HUES64 (cell line): ENCODE data around the gene CCDC102A.

Experiments
- H3K27ac ChIP-seq: 2 replicates; pipeline ENCODE4 v1.7.0; 2013; ENCODE audit warnings: low read depth, low read length, inconsistent platforms
- H3K27me3 ChIP-seq: 2 replicates; pipeline ENCODE4 v1.6.1; 2013; ENCODE audit warnings: mild to moderate bottlenecking, low read length; ENCODE audit not compliant: insufficient read depth
- H3K36me3 ChIP-seq: 2 replicates; pipeline ENCODE4 v1.6.1; 2013; ENCODE audit warnings: mild to moderate bottlenecking, low read length; ENCODE audit not compliant: insufficient read depth
- H3K4me1 ChIP-seq: 2 replicates; pipeline ENCODE4 v1.6.1; 2013; ENCODE audit warnings: mild to moderate bottlenecking, low read length, moderate library complexity; ENCODE audit not compliant: insufficient read depth
- H3K4me3 ChIP-seq: 2 replicates; pipeline ENCODE4 v1.5.1; 2013; ENCODE audit warnings: mild to moderate bottlenecking, low read length, moderate library complexity
- H3K9ac ChIP-seq: 2 replicates; pipeline ENCODE4 v1.6.1; 2013; ENCODE audit warnings: mild to moderate bottlenecking, low read depth, low read length
- H3K9me3 ChIP-seq: 2 replicates; pipeline ENCODE4 v1.6.1; 2013; ENCODE audit warnings: low read depth, low read length; ENCODE audit not compliant: insufficient read depth
- WGBS: fragments of 150-250, 120-280 bp; methylation state at CpG from one replicate; pipeline ENCODE4 v1.1.7; 2013; ENCODE audit warnings: missing lambda C conversion rate; 5-methylcytosine and 5-hydroxymethylcytosine counted together

Gene CCDC102A

DNA sequence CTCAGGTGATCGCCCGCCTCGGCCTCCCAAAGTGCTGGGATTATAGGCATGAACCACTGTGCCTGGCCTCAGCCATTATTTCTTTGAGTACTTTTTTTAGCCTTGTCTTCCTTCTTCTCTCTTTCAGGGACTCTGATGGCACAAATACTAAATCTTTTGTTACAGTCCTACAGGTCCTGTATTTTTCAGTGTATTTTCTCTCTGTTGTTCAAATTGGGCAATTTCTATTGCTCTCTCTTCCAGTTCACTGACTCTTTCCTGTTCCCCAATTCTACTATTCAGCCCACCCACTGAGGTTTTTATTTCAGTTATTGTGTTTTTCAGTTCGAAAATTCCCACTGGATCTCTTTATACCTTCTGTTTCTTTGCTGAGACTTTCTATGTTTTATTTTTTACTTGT, 42.6 kb downstream of the CCDC102A start:
- Histone ChIP-seq H3K4me1 (no peaks in the 10 kb centered on the region), H3K9me3 (0 out of 2 replicates have a peak, but pooled peaks cover 4% of the 10 kb centered on the region), H3K27ac (no peak overlapping the region), H3K36me3 (no peaks in the 10 kb centered on the region), H3K4me3 (no peak overlapping the region), H3K27me3 (no peaks in the 10 kb centered on the region; the same call in 1 of the 2 replicates), H3K9ac (no peak overlapping the region)
- 93% methylated on average over 4 of the region's 4 CpGs for WGBS

DNA sequence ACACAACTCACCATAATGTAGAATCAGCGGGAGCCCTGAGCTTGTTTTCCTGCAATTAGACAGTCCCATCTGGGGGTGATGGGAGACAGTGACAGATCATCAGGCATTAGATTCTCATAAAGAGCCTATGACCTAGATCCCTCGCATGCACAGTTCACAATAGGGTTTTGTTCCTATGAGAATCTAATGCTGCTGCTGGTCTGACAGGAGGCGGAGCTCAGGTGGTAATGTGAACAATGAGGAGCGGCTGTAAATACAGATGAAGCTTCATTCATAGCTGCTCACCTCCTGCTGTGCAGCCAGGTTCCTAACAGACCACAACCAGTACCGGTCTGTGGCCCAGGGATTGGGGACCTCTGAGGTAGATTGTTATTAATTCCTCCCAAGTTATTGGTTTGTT, 47.1 kb downstream of the CCDC102A start:
- Histone ChIP-seq H3K4me3 (no peak overlapping the region), H3K36me3 (no peaks in the 10 kb centered on the region), H3K9ac (no peak overlapping the region), H3K9me3 (0 out of 2 replicates have a peak, but pooled peaks cover 4% of the 10 kb centered on the region), H3K27me3 (peaks cover 16% of the 10 kb centered on the region), H3K27ac (no peak overlapping the region), H3K4me1 (no peaks in the 10 kb centered on the region)
- WGBS: 90% methylated on average over 5 of the region's 5 CpGs

DNA sequence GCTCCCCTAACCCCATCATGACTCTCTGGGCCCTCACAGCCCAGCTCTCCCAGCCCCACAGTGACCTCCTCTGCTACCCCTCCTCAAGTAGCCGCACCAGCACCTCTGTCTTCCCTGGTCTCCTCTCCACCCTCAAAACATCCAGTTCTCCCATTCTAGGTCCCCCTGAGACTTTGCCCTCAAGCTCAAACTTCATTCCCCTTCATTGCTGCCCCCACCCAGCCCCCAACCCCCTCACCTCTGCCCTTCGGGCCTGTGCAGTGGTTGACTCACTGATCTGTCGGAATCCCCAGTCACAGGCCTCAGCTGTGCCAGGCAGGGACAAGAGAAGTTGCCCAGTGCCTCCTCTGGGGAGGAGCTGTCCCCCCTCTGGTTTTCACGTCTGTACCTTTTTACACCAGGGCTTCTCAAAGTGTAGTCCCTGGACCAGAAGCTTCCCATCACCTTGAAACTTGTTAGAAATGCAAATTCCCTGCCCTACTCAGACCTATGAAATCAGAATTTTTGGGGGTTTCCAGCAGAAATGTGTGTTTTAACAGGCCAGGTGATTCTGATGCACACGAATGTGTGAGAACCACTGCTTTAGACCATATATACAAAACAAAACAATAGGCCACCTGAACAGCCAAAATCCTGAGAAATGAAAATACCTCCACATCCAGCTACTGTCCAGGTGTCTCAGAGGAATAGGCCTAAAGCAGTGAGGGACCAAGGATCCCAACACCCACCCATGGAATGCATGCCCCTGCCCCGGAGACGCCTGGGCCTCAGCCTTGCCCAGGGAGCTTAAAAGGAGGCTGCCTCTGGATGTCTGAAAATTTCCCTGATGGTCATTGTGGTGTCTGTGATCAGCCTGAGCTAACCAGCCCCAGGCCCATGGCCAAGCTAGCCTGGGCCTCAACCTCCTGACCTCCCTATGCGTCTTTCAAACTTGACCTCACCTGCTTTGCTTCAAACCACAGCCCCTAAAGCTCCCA, 49.2 kb downstream of the CCDC102A start:
- Histone ChIP-seq H3K4me3 (peak overlapping the region; percentile 61), H3K27ac (no peak overlapping the region), H3K4me1 (no peaks in the 10 kb centered on the region), H3K9ac (no peak overlapping the region), H3K9me3 (0 out of 2 replicates have a peak, but pooled peaks cover 4% of the 10 kb centered on the region), H3K36me3 (no peaks in the 10 kb centered on the region), H3K27me3 (peaks cover 16% of the 10 kb centered on the region)
- WGBS: 75% methylated on average over 8 of the region's 8 CpGs

DNA sequence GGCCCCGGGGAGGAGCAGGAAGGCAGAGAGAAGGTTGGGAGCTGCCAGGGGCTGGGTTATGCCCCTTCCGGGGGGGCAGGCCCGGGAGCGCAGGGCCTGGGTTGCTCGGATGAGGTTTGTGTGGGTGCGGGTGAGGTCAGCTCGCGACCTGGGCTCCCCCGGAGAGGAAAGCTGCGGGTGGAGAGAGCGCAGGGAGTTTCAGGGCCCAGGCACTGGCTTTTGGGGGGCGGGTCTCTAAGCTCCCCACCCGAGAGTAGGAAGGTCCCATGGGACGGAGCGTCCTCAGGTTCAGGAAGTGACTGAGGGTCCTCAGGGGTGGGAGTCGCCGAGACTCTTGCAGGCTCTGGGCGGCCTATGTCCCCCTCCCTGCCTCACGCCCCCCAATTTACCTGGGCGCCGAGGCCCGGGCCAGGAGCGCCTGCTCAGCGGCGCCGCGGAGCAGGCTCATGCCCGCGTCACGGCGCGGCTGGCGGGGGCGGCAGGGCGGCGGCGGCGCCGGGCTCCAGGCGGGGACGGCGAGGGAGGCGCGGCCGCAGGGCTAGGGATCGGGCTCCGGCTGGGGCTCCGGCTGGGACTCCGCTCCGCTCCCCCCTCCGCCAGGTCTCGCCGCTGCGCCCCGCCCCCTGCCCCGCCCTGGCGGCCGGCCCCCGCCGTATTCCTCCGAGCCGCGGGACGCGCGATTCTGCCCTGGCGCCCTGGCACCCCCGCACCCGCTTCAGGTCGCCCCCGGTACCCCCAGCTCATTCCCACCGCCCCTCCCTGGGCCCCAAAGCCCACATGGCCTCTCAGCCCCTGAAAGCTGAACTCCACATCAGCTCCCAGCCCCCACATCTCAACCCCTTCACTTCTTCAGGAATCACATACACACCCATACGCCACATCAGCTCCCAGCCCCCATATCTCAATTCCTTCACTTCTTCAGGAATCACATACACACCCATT, 50.2 kb downstream of the CCDC102A start, which contains the start of gene DOK4:
TSS of gene DOK4 (minus strand) at position 578 of the 942 bp plus-strand sequence. CDS start 6,986 bp downstream, outside the sequence.
- WGBS: 2% methylated on average over 73 of the region's 73 CpGs
- Histone ChIP-seq H3K9ac (peak within 1 kb of the TSS; percentile 47; the same call in 1 of the 2 replicates), H3K4me3 (peak within 1 kb of the TSS; percentile 61), H3K4me1 (no peaks in the 10 kb centered on the region), H3K27ac (no peak within 1 kb of the TSS), H3K27me3 (peaks cover 16% of the 10 kb centered on the region), H3K36me3 (no peaks in the 10 kb centered on the region), H3K9me3 (0 out of 2 replicates have a peak, but pooled peaks cover 4% of the 10 kb centered on the region)

DNA sequence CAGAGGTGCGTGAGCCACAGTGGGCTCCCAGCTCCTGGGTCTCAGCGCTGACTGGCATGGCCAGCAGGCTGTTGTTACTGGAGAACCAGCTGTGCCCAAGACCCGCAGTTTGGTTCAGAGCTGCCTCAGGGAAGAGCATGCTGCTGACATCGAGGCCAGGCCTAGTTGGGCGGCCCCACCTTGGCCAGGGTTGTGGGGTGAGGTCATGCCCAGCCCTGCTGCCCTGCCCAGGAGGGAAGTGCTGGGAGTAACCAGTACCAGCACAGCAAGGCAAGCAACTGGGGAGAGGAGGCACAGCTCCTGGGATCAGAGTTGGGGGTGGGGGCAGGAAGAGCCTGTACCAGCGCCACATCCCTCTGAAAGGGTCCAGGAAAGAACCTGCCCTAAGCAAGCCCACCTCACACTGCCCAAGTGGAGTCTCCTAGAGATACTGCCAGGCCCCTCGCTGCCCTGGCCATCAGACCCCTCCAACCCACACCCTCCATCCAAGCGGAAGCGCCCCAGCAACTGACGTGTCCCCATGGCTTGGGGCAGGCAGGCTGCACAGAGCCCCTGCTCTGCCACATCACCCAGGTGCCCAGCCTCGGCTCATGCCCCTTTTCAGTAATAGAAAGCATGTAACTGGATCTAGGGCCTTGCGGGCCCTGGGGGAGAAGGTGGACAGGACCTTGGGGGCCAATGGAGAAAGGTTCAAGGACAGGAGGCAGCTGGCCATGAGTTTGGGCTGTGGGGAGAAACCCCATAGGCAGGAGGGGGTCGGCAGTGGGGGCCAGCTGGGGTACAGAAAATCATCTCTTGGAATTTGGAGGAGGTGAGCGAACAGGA, 51.1 kb downstream of the CCDC102A start:
- 80% methylated on average over 14 of the region's 14 CpGs for WGBS
- Histone ChIP-seq H3K9ac (0 out of 2 replicates have a peak overlapping the region, but pooled peaks have one; percentile 47), H3K27me3 (peaks cover 16% of the 10 kb centered on the region; the same call in 1 of the 2 replicates), H3K4me3 (peak overlapping the region; percentile 61), H3K4me1 (peaks cover 3% of the 10 kb centered on the region; the same call in 1 of the 2 replicates), H3K36me3 (no peaks in the 10 kb centered on the region), H3K27ac (no peak overlapping the region), H3K9me3 (0 out of 2 replicates have a peak, but pooled peaks cover 4% of the 10 kb centered on the region)

DNA sequence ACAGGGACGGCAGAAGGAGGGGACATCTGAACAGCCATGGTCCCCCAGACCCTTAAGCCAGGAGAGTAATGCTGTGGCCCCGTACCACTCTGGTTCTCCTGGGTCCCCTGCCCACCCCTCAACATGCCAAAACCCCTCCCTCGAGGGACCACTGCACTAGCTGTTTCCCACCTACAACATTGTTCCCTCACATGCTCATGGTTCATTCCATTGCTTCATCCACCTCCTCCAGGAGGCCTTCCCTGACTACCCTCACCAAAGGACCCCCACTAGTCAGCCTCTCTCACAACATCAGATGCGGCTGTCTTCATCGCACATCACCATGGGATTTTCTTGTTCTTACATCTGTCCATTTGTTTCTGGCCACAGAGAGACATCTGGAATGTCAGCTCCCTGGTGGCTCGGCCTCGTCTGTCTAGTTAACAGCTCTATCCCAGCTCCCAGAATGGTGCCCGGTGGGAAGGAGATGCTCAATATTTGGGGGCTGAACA, 51.8 kb downstream of the CCDC102A start:
- 92% methylated on average over 8 of the region's 8 CpGs for WGBS
- Histone ChIP-seq H3K27me3 (peaks cover 16% of the 10 kb centered on the region; the same call in 1 of the 2 replicates), H3K27ac (no peak overlapping the region), H3K9ac (no peak overlapping the region), H3K36me3 (no peaks in the 10 kb centered on the region), H3K4me3 (no peak overlapping the region), H3K9me3 (0 out of 2 replicates have a peak, but pooled peaks cover 4% of the 10 kb centered on the region), H3K4me1 (peaks cover 5% of the 10 kb centered on the region; the same call in 1 of the 2 replicates)

DNA sequence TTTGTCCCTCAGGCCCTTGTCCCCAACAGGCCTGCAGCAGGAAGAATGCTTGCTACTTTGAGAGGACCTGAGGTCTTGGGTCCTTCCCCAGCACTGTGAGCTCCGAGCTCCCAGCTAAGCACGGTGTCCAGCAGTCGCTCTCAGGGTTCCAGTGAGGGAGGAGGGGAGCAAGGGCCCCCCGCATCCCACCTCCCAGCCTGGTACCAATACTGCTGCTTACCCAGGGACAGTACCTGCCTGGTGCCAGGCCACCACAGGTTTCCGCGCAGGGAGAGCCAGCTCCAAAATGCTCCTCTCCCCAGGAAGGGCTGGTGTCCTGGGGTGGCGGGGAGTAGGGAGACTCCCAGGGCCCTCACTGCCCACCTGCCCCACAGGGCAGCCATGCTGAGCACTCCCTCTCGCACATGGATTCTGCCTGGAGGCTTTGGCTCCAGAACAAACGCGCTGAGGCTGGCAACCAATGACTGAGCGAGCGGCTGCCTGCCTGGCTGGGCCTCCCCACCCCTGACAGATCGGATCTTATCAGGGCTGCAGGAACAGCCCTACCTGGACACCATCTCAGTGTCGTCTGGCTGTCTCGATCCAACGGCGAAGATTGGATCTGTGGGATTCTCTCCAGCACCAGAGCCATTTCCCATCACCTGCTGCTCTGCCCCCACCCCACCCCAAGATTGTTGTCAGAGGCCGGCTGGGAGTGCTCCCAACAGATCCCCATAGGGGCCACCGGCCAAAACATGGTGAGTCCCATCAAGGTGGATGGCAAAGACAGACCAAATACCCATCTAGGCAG, 52.5 kb downstream of the CCDC102A start:
- no peak overlapping the region for H3K4me3 ChIP-seq
- H3K36me3 ChIP-seq: no peaks in the 10 kb centered on the region
- H3K4me1 ChIP-seq: peaks cover 6% of the 10 kb centered on the region; the same call in 1 of the 2 replicates
- no peaks in the 10 kb centered on the region for H3K9me3 ChIP-seq
- H3K27ac ChIP-seq: no peak overlapping the region
- 84% methylated on average over 19 of the region's 19 CpGs for WGBS
- H3K9ac ChIP-seq: no peak overlapping the region
- H3K27me3 ChIP-seq: peaks cover 21% of the 10 kb centered on the region; the same call in 1 of the 2 replicates

DNA sequence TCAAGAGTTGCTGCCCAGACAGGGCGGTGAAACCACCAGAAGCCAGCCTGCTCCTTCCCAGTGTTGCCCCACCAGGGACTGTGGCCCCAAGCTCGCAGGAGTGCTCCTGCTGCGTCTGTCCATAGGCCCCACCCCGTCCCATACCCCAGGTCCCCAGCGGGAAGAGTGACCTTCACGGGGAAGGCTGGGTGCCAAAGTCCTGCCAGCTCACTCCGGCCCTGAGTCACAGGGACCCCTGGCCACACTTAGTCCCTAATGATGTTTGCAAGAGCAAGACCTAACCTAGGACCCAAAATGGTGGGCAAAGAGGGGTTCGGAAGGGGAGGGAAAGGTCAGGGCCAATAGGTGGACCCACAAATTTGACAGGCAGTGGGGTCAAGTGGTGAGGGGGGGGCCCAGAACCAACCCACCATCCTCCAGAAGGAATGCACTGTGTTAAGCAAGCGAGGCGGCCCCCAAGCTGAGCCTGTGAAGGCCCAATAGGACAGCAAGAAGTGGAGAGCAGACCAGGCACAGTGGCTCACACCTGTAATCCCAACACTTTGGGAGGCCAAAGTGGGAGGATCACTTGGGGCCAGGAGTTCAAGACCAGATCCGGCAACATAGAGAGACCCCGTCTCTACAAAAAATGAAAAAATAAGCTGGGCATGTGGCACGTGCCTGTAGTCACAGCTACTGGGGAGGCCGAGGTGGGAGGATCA, 53.4 kb downstream of the CCDC102A start:
- H3K36me3 ChIP-seq: no peaks in the 10 kb centered on the region
- H3K27ac ChIP-seq: no peak overlapping the region
- H3K4me3 ChIP-seq: no peak overlapping the region
- peaks cover 26% of the 10 kb centered on the region; the same call in 1 of the 2 replicates for H3K27me3 ChIP-seq
- H3K4me1 ChIP-seq: peaks cover 10% of the 10 kb centered on the region; the same call in 1 of the 2 replicates
- no peaks in the 10 kb centered on the region for H3K9me3 ChIP-seq
- WGBS: 90% methylated on average over 13 of the region's 14 CpGs
- H3K9ac ChIP-seq: no peak overlapping the region

DNA sequence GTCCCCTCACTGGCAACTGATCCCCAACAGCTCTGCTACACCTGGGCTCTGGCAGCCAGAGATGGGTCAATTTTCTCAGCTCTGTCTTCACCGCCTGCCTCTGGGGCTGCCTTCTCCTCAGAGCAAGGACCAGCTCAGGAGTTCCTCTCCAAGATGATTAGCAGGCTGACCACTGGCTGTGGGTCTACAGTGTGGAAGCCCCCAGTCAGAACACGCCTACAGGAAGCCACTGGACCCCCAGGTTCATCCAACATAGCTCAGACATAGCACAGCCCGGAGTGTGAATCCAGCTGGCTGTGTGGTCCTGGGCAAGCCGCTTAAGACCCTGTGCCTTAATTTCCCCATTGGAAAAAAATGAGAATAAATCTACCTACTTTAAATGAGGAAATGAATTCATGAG, 55.0 kb downstream of the CCDC102A start:
- WGBS: 93% methylated on average over 4 of the region's 4 CpGs
- H3K36me3 ChIP-seq: no peaks in the 10 kb centered on the region
- H3K27me3 ChIP-seq: peaks cover 26% of the 10 kb centered on the region; the same call in 1 of the 2 replicates
- H3K27ac ChIP-seq: no peak overlapping the region
- no peaks in the 10 kb centered on the region for H3K9me3 ChIP-seq
- no peak overlapping the region for H3K4me3 ChIP-seq
- no peak overlapping the region for H3K9ac ChIP-seq
- H3K4me1 ChIP-seq: peaks cover 24% of the 10 kb centered on the region
